ENCODE measurements around the gene PACRG. TPM values are rescaled to one million over a fixed set of nuclear protein-coding genes. Genes with fewer than 3 reads are reported as not detected.
"Not testable (repeated sequence)": the region's sequence is repeated elsewhere in the genome, so short reads cannot be mapped to it uniquely, and the experiment has no call there.

The PACRG gene
- total and polyA plus RNA-seq, 8 donors = 1.5 to 6.8 (median 4.6) TPM

DNA sequence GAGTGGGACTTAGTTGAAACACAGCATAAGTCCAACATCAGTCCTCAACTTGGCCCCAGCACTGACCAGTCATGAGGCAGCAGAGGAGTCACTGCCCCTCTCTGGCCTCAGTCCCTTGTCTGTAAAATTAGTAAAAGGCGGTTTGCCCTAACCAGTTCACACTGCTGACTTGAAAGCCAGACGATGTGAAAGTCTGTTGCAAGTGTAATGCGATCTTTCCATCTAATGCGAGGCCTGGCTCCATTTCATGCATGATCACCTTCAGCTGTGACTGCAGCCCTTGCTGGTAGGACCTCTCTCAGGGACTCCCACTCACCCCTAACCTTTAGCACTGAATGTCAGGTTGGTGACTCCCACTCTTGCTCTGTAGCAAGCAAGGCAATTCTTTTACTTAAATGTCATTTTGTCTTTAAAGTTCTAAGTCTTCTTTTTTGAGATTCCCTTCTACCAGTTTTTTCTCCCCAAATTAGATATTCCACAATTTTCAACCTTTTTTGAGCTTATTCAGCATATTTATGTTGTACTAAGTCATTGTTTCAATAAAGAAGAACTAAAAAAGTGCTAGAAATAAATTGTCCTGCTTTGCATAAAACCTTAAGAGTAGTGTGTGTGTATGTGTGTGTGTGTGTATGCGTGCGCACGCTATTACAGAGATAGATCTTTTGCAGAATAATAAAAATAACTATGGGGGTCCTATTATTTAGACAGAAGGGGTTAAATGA lies 245.5 kb downstream of the PACRG start:
- TF ChIP-seq, protein P1, sequence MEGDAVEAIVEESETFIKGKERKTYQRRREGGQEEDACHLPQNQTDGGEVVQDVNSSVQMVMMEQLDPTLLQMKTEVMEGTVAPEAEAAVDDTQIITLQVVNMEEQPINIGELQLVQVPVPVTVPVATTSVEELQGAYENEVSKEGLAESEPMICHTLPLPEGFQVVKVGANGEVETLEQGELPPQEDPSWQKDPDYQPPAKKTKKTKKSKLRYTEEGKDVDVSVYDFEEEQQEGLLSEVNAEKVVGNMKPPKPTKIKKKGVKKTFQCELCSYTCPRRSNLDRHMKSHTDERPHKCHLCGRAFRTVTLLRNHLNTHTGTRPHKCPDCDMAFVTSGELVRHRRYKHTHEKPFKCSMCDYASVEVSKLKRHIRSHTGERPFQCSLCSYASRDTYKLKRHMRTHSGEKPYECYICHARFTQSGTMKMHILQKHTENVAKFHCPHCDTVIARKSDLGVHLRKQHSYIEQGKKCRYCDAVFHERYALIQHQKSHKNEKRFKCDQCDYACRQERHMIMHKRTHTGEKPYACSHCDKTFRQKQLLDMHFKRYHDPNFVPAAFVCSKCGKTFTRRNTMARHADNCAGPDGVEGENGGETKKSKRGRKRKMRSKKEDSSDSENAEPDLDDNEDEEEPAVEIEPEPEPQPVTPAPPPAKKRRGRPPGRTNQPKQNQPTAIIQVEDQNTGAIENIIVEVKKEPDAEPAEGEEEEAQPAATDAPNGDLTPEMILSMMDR (IDR thresholded peaks at IDR 0.05) = no peak
- H3K36me3 ChIP-seq = no peaks in the 10 kb centered on the region
- intact Hi-C loops (cut with DNase I) = no loop called here
- DNase-seq (no peak), ATAC-seq (no peak)
- no peaks in the 10 kb centered on the region for H3K4me1 ChIP-seq
- H3K9me3 ChIP-seq = peaks cover 0 to 7% of the 10 kb centered on the region in 2 donors
- no peak overlapping the region for H3K27ac ChIP-seq
- no peaks in the 10 kb centered on the region for H3K27me3 ChIP-seq
- no peak overlapping the region for H3K4me3 ChIP-seq

DNA sequence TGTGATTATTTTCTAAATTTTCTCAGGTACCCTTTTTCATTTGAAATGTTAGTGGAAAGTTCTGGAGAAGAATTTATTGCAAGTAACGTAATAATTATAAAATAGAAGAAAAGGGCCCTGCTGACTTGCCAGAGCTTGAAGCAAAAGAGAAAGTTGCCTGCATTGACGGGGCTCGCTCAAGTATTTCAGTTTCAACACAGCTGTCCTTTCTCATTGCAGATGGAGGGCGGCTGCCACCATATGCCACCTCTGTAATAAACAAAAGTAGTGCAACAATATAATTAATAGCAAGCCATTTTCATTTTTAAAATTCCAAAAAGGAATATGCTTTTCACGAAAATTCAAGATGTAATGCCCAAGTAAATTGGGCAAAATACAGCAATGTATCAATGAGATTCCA lies 246.2 kb downstream of the PACRG start:
- peak in 1 of 4 donors; percentile 8 for DNase-seq
- TF ChIP-seq, protein P1 (IDR thresholded peaks at IDR 0.05) = no peak

DNA sequence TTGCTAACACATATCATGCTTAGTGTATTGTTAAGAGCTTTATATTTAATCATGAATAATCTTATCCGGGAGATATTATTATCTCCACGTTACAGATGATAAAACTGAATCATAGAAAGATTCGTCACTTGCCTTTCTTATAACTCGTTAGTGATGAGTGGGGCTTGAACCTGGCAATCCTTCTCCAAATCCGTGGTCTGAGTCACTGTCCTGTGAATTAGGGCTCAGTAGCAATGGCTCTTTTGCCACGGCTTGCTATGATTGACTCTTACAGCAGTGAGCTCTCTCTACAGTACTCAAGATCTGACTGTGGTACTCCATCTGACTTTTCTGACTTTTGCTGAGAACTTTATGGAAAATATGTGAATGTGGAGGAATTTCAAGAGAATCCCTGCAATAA lies 246.9 kb downstream of the PACRG start:
- H3K4me1 ChIP-seq = no peaks in the 10 kb centered on the region
- no peaks in the 10 kb centered on the region for H3K36me3 ChIP-seq
- ATAC-seq = no peak
- intact Hi-C loops (cut with DNase I) = no loop called here
- no peak for DNase-seq
- no peaks in the 10 kb centered on the region for H3K27me3 ChIP-seq
- H3K9me3 ChIP-seq = peaks cover 0 to 7% of the 10 kb centered on the region in 2 donors
- H3K4me3 ChIP-seq = no peak overlapping the region
- TF ChIP-seq, protein P1 (IDR thresholded peaks at IDR 0.05) = no peak
- no peak overlapping the region for H3K27ac ChIP-seq

More for the DNA sequence above, 246.2 kb downstream of the PACRG start:
- Histone ChIP-seq H3K4me3 (no peak overlapping the region), H3K27me3 (no peaks in the 10 kb centered on the region), H3K36me3 (no peaks in the 10 kb centered on the region), H3K4me1 (no peaks in the 10 kb centered on the region), H3K9me3 (peaks cover 0 to 7% of the 10 kb centered on the region in 2 donors), H3K27ac (no peak overlapping the region)
- intact Hi-C loops (cut with DNase I) = no loop called here
- ATAC-seq = no peak

DNA sequence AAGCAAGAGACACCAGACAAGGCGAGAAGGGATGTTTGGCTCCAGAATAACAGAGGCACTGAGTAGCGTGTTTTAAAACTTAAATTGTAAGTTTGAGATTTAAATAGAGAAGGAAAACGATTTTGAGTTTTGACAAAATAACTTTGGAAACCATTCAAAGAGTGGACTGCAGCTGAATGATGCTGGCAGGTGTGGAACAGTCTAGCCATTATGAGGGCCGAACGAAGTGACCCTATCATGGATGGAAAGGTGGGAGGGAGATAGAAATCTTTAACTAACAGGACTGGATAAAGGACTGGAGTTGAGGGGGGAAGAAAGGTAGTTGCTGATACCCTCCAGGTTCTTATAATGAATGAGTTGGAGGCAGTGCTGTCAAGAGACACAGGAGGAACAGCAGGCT lies 248.4 kb downstream of the PACRG start:
- Histone ChIP-seq H3K4me1 (no peaks in the 10 kb centered on the region), H3K36me3 (no peaks in the 10 kb centered on the region), H3K27ac (no peak overlapping the region), H3K9me3 (peaks cover 0 to 4% of the 10 kb centered on the region in 2 donors), H3K4me3 (no peak overlapping the region), H3K27me3 (no peaks in the 10 kb centered on the region)
- DNase-seq = no peak
- intact Hi-C loops (cut with DNase I) = no loop called here
- no peak for ATAC-seq
- TF ChIP-seq, protein P1 (IDR thresholded peaks at IDR 0.05) = no peak

DNA sequence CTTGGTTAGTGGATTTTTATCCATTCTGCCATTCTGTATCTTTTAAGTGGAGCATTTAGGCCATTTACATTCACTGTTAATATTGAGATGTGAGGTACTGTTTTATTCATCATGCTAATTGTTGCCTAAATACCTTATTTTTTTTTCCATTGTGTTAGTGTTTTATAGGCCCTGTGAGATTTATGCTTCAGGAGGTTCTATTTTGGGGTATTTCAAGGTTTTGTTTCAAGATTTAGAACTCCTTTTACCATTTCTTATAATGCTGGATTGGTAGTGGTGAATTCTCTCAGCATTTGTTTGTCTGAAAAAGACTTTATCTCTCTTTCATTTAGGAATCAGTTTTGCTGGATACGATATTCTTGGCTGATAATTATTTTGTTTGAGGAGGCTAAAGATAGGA lies 255.5 kb downstream of the PACRG start:
- ATAC-seq; H3K4me1 ChIP-seq; H3K36me3 ChIP-seq; H3K4me3 ChIP-seq; intact Hi-C loops (cut with DNase I); H3K27me3 ChIP-seq; DNase-seq; H3K27ac ChIP-seq: not testable (repeated sequence)
- H3K9me3 ChIP-seq = peaks cover 0 to 56% of the 10 kb centered on the region in 2 donors

DNA sequence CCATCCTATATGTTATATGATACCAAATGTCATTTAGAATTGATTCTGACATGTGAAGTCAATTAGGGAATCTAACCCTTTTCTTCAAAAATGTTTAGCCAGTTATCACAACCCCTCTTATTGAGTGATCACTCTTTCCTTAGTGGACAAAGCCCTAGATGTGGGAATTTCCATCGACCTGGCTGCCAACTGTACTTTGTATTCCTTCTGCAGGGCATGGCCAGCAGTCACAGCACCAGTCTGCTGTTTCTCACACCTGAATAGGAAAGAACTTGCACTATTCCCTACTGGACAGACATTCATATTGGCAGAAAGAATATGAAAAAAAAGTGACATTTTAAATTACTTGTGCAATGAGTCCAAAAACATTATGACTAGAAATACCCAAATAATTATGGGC lies 271.0 kb downstream of the PACRG start:
- Histone ChIP-seq H3K4me1 (no peaks in the 10 kb centered on the region), H3K27ac (no peak overlapping the region), H3K36me3 (no peaks in the 10 kb centered on the region), H3K4me3 (no peak overlapping the region), H3K9me3 (peaks cover 0 to 5% of the 10 kb centered on the region in 2 donors), H3K27me3 (no peaks in the 10 kb centered on the region)
- intact Hi-C loops (cut with DNase I) = no loop called here
- TF ChIP-seq, protein P1 (IDR thresholded peaks at IDR 0.05) = no peak
- DNase-seq (no peak), ATAC-seq (no peak)

All from left lung (tissue), 10 donors.